ENCODE measurements around the gene CNNM2. TPM values are rescaled to one million over a fixed set of nuclear protein-coding genes. Genes with fewer than 3 reads are reported as not detected.
"Not testable (repeated sequence)": the region's sequence is repeated elsewhere in the genome, so short reads cannot be mapped to it uniquely, and the experiment has no call there.

CNNM2 gene
- total RNA-seq, 1 experiment from 2014 or later = 7.6 TPM

GRCh38 chr10:102994531-102995295 is 76.6 kb downstream of the CNNM2 start:
- in situ Hi-C loops (cut with HindIII; ENCODE audit: low pct_unique_long_range_greater_than_20kb, low sequenced_read_pairs) = no loop called here
- DNase-seq (ENCODE audit: low read depth, low spot score) = peak; percentile 2

DNA sequence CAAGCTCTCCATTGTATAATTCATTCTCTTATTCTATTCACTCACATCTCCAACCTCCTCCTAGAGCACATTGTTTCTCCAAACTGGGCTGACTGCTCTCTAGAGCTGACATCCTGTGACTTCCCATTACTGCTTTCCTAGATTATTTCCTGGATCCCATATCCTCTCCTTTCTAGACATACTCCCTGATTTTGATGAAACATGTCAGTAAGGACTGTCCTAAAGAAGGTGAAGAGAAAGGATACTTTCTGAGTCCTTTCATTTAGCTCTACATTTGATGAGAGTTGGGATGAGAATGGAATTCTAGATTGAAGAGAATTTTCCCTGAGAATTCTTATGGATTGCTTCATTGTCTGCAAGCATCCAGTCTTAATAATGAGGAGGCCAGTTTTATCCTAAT is 78.8 kb downstream of the CNNM2 start:
- in situ Hi-C loops (cut with HindIII; ENCODE audit: low pct_unique_long_range_greater_than_20kb, low sequenced_read_pairs) = no loop called here

GRCh38 chr10:102997998-102998397 is 79.9 kb downstream of the CNNM2 start:
- in situ Hi-C loops (cut with HindIII; ENCODE audit: low pct_unique_long_range_greater_than_20kb, low sequenced_read_pairs) = no loop called here
- no peak for DNase-seq (ENCODE audit: low read depth, low spot score)

More for the DNA sequence above, 78.8 kb downstream of the CNNM2 start:
- DNase-seq (ENCODE audit: low read depth, low spot score) = no peak

GRCh38 chr10:102998399-102998907 is 80.4 kb downstream of the CNNM2 start:
- in situ Hi-C loops (cut with HindIII; ENCODE audit: low pct_unique_long_range_greater_than_20kb, low sequenced_read_pairs) = no loop called here
- DNase-seq (ENCODE audit: low read depth, low spot score) = no peak

DNA sequence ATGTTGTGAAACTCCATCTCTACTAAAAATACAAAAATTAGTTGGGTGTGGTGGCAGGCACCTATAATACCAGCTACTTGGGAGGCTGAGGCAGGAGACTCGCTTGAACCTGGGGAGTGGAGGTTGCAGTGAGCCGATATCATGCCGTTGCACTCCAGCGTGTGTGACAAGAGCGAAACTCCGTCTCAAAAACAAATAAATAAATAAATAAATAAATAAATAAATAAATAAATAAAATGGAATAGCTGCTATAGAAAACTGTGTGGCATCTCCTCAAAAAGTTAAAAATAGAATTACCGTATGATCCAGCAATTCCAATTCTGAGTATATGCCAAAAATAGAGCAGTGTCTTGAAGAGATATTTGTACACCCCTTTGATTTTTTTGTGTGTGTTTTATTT is 82.0 kb downstream of the CNNM2 start:
- in situ Hi-C loops (cut with HindIII; ENCODE audit: low pct_unique_long_range_greater_than_20kb, low sequenced_read_pairs); DNase-seq (ENCODE audit: low read depth, low spot score): not testable (repeated sequence)

GRCh38 chr10:103007017-103007416 is 88.9 kb downstream of the CNNM2 start:
- in situ Hi-C loops (cut with HindIII; ENCODE audit: low pct_unique_long_range_greater_than_20kb, low sequenced_read_pairs) = no loop called here

DNA sequence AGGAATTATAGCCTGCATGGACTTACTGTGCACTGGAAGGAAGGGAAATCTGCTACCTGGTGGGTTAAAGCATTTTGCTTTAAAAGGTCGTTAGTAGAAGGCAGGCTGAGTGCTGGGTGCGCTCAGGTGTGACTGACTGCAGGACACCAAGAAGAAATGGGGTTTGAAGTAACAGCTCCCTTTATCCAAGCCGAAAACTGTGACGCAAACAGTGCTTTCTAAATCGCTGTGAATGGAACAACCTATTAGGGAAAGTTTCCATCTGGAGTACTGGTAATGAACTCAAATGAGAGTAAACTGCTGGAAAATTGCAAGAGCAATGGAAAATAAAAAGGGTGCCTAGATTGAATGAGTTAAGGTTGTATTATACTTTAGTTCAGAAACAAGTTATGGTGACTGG is 95.3 kb downstream of the CNNM2 start:
- DNase-seq (ENCODE audit: low read depth, low spot score) = no peak
- in situ Hi-C loops (cut with HindIII; ENCODE audit: low pct_unique_long_range_greater_than_20kb, low sequenced_read_pairs) = no loop called here

More at GRCh38 chr10:103007017-103007416, 88.9 kb downstream of the CNNM2 start:
- DNase-seq (ENCODE audit: low read depth, low spot score) = no peak

DNA sequence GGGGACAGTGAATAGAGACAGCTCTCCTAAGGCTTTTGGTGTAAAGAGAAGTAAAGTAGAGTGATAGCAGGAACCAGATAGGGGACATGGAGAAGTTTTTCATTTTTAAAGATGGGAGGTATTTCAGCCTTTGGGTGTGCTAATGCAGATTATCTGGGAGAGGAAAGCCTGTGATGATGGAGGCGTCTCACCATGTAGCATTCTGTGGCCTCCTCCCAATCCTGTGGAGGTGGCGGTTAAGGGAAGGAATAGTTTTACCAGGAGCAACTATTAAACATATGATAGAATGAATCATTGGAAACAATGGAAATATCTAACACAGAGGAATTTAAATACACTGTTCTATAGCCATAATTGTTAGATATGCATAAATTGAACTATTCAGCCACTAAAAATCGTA is 101.3 kb downstream of the CNNM2 start:
- DNase-seq (ENCODE audit: low read depth, low spot score) = no peak
- in situ Hi-C loops (cut with HindIII; ENCODE audit: low pct_unique_long_range_greater_than_20kb, low sequenced_read_pairs) = no loop called here

GRCh38 chr10:103021150-103021899 is 103.2 kb downstream of the CNNM2 start:
- DNase-seq (ENCODE audit: low read depth, low spot score) = peak; percentile 3
- in situ Hi-C loops (cut with HindIII; ENCODE audit: low pct_unique_long_range_greater_than_20kb, low sequenced_read_pairs) = no loop called here

DNA sequence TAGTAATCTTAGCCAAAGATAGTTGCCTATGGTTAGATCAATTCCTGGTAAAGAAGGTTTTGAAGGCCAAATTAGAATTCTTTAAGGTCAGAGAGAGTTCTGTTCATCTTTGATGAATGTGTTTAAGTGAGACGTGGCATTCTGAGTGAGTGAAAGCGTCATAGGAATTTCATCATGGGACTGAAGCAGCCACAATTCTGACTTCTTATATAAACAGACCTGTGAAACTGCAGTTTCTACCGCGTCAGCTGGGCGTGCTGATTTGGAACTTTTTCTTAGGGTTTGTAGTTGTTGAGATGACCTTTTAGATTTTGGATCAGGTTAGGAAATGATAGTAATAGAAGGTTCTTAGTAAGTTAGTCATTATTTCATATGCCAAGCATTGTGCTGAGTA is 103.8 kb downstream of the CNNM2 start:
- peak; percentile 81 for DNase-seq (ENCODE audit: low read depth, low spot score)
- in situ Hi-C loops (cut with HindIII; ENCODE audit: low pct_unique_long_range_greater_than_20kb, low sequenced_read_pairs) = no loop called here

- in situ Hi-C loops (cut with HindIII; ENCODE audit: low pct_unique_long_range_greater_than_20kb, low sequenced_read_pairs) = no loop called here
- no peak for DNase-seq (ENCODE audit: low read depth, low spot score)
Observed at GRCh38 chr10:103025696-103026095, 107.6 kb downstream of the CNNM2 start.

DNA sequence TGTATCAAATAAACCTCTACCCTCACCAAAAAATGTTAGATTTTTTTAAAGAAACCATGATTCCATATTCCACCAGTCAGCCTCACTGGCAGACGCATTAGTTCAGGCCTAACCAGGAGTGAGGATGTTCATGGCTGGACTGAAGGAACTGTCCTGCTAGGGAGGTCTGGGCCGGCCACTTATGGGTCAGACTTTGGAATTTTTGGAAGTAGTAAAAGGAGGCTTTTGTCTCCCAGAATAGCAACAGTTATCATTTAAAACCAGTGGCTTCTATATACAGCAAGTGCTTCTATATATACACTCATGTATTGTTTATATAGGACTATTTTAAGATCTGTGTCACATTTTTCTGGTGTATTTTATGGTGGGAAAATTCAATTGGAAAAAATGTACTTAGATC is 120.5 kb downstream of the CNNM2 start:
- DNase-seq (ENCODE audit: low read depth, low spot score) = no peak
- in situ Hi-C loops (cut with HindIII; ENCODE audit: low pct_unique_long_range_greater_than_20kb, low sequenced_read_pairs) = no loop called here

DNA sequence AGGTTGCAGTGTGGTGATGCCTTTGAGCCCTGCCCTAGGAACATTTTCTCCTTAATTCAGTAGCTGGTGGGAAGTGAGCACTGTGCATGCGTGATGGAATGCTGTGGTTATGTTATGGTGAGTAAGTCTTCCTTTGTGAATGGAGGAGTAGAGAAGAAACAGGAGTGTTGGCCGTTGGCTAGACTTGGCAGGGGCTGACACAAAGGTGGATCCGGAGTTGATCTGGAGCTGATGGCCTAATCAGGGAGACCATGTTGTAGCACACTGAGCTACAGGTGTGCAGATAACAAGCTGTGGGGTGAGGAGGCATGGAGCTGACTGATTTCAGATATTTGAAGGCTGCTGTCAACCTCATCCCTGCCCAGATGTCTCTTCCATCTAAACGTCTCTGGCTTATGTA is 122.3 kb downstream of the CNNM2 start:
- DNase-seq (ENCODE audit: low read depth, low spot score) = no peak
- in situ Hi-C loops (cut with HindIII; ENCODE audit: low pct_unique_long_range_greater_than_20kb, low sequenced_read_pairs) = no loop called here

GRCh38 chr10:103041391-103041790 is 123.3 kb downstream of the CNNM2 start:
- in situ Hi-C loops (cut with HindIII; ENCODE audit: low pct_unique_long_range_greater_than_20kb, low sequenced_read_pairs) = no loop called here
- DNase-seq (ENCODE audit: low read depth, low spot score) = no peak

DNA sequence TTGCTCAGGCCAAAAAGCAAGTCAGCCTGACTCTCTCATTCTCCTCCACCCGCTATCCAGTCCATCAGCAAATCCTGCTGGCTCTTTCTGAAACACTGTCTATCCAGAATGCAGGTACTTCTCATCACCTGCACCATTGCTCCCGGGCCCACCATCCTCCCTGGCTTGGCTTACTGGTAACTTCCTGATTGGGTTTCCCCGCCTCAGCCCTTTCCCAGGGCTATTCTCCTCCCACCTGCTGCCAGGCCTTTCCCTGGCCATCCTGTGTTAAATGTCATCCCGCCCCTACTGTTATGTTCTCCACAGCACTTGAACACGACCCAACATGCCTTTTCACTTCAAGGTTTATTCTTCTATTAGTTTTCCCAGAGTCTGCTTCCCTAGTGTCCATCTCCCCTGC is 124.0 kb downstream of the CNNM2 start:
- in situ Hi-C loops (cut with HindIII; ENCODE audit: low pct_unique_long_range_greater_than_20kb, low sequenced_read_pairs) = no loop called here

DNA sequence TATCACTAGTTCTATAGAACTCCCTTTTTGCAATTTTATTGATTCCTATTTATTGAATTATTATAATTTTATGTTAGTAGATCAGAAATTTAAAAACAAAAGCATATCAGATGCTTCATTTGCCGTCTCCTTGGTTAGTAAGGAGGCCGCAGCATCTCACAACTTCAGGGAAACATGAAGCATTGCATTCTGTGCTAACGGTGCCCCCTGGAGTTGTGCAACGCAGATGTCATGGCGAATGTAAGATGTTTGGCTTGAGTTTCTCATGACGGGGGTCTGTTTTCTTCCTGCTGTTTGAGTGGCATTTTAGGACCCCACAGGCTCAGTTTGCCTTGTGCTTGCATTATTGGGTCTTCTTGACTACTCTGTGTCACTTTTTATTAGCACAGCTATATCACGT is 124.8 kb downstream of the CNNM2 start:
- no peak for DNase-seq (ENCODE audit: low read depth, low spot score)
- in situ Hi-C loops (cut with HindIII; ENCODE audit: low pct_unique_long_range_greater_than_20kb, low sequenced_read_pairs) = no loop called here

More for the DNA sequence above, 124.0 kb downstream of the CNNM2 start:
- DNase-seq (ENCODE audit: low read depth, low spot score) = no peak

DNA sequence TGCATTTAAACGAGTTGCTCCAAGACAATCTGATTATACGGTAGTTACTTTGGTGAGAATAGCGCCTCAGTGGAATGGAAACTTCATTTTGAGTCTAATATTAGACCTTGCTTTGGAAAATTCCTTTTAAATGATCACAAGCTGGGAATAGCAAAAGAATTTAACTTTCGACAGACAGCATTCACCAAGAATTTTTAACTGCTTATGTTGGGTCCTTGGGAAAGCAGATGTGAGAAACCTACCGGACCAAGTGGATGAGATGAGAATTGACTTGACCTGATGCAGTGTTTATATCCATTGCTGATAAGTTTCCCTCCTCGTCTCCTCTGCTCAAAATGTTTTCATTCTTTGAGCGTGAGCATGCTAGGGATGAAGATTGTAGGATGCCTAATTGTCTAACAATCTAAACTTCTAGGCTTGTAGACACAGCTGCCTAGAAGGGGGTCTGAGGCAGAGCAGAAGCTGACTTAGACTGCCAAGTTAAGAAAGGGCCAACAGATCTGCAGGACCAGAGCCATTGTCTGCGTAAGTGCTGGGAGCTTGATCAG is 126.9 kb downstream of the CNNM2 start:
- DNase-seq (ENCODE audit: low read depth, low spot score) = no peak
- in situ Hi-C loops (cut with HindIII; ENCODE audit: low pct_unique_long_range_greater_than_20kb, low sequenced_read_pairs) = no loop called here

DNA sequence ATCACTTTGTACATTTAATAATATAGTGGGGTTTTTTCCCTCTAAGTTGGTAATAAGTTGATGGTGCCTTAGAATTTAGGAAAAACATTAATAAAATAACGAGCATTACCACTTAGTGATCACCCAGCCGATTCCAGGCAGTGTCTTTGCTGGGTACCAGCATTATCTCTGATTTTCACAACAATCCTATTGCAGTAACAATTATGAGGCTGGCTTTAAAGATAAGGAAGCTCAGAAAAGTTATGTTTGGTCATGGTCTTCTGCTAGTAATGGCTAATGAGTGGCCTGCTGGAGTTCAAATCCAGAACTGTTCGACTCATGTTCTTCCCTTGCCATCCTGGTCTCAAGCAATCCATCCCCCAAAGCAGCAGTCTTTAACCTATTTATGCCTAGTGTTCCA is 127.9 kb downstream of the CNNM2 start:
- in situ Hi-C loops (cut with HindIII; ENCODE audit: low pct_unique_long_range_greater_than_20kb, low sequenced_read_pairs) = no loop called here
- no peak for DNase-seq (ENCODE audit: low read depth, low spot score)

Measured in SK-MEL-5 (cell line).